Hepatocyte (in vitro differentiated cells): ENCODE results near the gene ZNF101.
A peak's percentile ranks its signal among the peaks of the same experiment; 100 is the strongest.

Experiments used
- EZH2phosphoT487 ChIP-seq: fragments of 200-600 bp; sonication (generic); IDR thresholded peaks from one replicate; pipeline ENCODE4 v1.6.1; 2018; ENCODE audit warnings: antibody characterized with exemption, mild to moderate bottlenecking, low read depth, moderate library complexity; ENCODE audit not compliant: unreplicated experiment, severe bottlenecking
- TF ChIP-seq, protein P1 (sequence below): fragments of 200-600 bp; sonication (generic); IDR thresholded peaks from 2 replicates; pipeline ENCODE4 v1.5.1; 2016; ENCODE audit warnings: antibody characterized with exemption, mild to moderate bottlenecking; ENCODE audit not compliant: poor library complexity

DNA sequence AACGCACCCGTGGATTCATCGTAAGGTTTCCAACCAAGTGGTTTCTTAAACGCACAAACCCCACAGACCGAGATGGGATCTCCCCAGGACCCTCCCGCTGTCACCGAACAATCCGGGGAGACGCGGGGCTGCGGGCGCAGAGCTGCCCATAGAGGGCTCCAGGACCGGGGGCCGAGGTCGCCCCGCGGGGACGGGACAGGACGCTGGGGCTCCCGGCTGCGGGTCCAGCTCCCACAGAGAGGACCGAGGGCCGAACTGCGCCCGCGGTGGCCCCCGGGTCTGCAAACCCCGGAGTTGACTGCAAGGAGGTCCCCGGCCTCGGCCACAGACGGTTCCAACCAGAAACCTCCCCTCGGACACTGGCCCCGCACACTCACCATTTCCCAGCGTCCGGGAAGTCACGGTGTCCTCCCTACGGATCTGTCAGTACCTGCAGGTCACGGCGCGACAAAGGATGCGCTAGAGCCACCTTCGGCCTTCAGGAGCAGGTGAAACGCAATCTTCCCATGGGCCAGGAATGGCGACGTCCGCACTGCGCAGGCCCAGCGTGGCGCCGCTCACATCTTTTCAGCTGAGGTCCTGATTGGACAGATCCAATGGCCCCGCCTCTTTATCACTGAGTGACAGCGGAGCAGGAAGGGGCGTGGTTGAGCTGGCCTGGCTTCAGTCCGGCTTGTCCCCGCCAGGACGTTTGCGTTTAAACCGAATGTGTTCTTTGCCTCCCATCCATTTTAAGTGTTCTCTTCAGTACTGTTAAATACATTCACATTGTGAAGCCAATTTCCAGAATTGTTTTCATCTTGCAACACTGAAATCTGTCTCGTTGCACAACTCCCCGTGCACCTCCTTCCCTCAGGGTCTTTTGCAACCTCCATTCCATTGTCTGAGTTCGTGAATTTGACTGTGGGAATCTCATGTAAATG is 64.2 kb downstream of the ZNF101 start, which contains the start of gene ZNF14:
- TF ChIP-seq, protein P1, sequence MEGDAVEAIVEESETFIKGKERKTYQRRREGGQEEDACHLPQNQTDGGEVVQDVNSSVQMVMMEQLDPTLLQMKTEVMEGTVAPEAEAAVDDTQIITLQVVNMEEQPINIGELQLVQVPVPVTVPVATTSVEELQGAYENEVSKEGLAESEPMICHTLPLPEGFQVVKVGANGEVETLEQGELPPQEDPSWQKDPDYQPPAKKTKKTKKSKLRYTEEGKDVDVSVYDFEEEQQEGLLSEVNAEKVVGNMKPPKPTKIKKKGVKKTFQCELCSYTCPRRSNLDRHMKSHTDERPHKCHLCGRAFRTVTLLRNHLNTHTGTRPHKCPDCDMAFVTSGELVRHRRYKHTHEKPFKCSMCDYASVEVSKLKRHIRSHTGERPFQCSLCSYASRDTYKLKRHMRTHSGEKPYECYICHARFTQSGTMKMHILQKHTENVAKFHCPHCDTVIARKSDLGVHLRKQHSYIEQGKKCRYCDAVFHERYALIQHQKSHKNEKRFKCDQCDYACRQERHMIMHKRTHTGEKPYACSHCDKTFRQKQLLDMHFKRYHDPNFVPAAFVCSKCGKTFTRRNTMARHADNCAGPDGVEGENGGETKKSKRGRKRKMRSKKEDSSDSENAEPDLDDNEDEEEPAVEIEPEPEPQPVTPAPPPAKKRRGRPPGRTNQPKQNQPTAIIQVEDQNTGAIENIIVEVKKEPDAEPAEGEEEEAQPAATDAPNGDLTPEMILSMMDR = peak; percentile 22
- no peak for TF ChIP-seq EZH2phosphoT487
